ENCODE results near the gene TMEM229B. TPM values are rescaled to one million over a fixed set of nuclear protein-coding genes. Genes with fewer than 3 reads are reported as not detected.

TMEM229B gene
- total and polyA plus RNA-seq, 5 experiments from 2014 or later, result 17.2 to 27.5 (median 22.5) TPM

DNA sequence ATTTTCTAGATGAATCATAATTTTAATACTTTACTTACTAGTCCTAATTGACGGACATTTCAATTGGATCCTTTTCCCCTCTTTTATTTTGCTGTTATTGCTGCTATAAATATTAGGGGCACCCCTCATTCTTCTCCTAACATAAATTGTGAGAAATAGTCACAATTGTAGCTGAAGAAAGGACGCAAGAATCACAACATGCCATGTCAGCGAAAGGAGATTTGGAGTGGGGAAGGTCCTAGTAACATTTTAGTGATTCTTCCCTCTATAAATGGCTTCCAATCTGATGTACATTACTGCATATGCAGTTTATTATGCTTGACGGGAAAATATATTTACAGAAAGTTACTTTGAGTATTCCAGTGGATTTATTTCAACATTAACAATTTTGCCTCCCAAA is 36.9 kb upstream of the TMEM229B start:
- POLR2A ChIA-PET, result no interaction called here
- Mint-ChIP-seq H3K36me3 (no peaks in the 10 kb centered on the region), H3K27ac (no peak overlapping the region)

DNA sequence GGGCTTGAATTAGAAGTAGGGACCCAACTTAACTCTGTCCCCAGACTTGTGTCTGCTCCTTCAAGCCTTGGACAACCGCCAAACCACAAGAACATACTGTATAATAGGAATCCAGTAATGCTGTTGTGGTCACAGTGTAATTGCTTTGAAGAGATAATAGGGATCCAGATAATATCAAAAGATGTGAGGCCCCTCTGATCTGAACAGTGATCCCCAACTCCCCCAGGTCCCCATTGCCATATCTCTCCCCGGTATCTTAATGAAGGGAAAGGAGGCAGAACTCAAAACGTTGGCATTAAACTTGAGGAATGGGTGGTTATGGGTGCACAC is 36.1 kb upstream of the TMEM229B start:
- POLR2A ChIA-PET, result interaction anchor here (0.6 kb wide), 1 partner anchor 118 kb away, joined by 5 read pairs; no protein-coding TSS in a partner anchor
- peak overlapping the region in 1 of 10 donors; percentile 8 for H3K27ac Mint-ChIP-seq
- no peak overlapping the region for H3K4me3 Mint-ChIP-seq
- H3K36me3 Mint-ChIP-seq, result no peaks in the 10 kb centered on the region
- H3K27me3 Mint-ChIP-seq, result peaks cover 7 to 35% (median 16%) of the 10 kb centered on the region in 5 donors
- no peak for DNase-seq
- ATAC-seq, result no peak
- H3K9me3 Mint-ChIP-seq, result no peaks in the 10 kb centered on the region
- H3K4me1 Mint-ChIP-seq, result peaks cover 3 to 11% (median 4%) of the 10 kb centered on the region in 4 donors

More for the DNA sequence above, 36.9 kb upstream of the TMEM229B start:
- no peak for DNase-seq
- H3K4me3 Mint-ChIP-seq, result no peak overlapping the region
- H3K27me3 Mint-ChIP-seq, result peaks cover 7 to 37% (median 16%) of the 10 kb centered on the region in 5 donors
- H3K4me1 Mint-ChIP-seq, result peaks cover 3 to 11% (median 4%) of the 10 kb centered on the region in 4 donors
- no peak for ATAC-seq
- H3K9me3 Mint-ChIP-seq, result no peaks in the 10 kb centered on the region

- H3K36me3 Mint-ChIP-seq, result no peaks in the 10 kb centered on the region
- H3K4me3 Mint-ChIP-seq, result no peak overlapping the region
- no peak for ATAC-seq
- peaks cover 7 to 34% (median 16%) of the 10 kb centered on the region in 5 donors for H3K27me3 Mint-ChIP-seq
- peak overlapping the region in 1 of 10 donors; percentile 43 for H3K27ac Mint-ChIP-seq
- H3K4me1 Mint-ChIP-seq, result peaks cover 3 to 11% (median 4%) of the 10 kb centered on the region in 4 donors
- no peak for DNase-seq
- POLR2A ChIA-PET, result interaction anchor here (0.6 kb wide), 1 partner anchor 118 kb away, joined by 5 read pairs; no protein-coding TSS in a partner anchor
- no peaks in the 10 kb centered on the region for H3K9me3 Mint-ChIP-seq
These were observed 35.5 kb upstream of the TMEM229B start for GRCh38 chr14:67523764-67524633.

- no peaks in the 10 kb centered on the region for H3K36me3 Mint-ChIP-seq
- H3K27ac Mint-ChIP-seq, result no peak overlapping the region
- no peak overlapping the region for H3K4me3 Mint-ChIP-seq
- ATAC-seq, result no peak
- POLR2A ChIA-PET, result no interaction called here
- H3K9me3 Mint-ChIP-seq, result no peaks in the 10 kb centered on the region
- peaks cover 3 to 11% (median 4%) of the 10 kb centered on the region in 4 donors for H3K4me1 Mint-ChIP-seq
- H3K27me3 Mint-ChIP-seq, result peaks cover 11 to 31% (median 16%) of the 10 kb centered on the region in 5 donors
- no peak for DNase-seq
These were observed 33.7 kb upstream of the TMEM229B start for GRCh38 chr14:67522270-67522669.

DNA sequence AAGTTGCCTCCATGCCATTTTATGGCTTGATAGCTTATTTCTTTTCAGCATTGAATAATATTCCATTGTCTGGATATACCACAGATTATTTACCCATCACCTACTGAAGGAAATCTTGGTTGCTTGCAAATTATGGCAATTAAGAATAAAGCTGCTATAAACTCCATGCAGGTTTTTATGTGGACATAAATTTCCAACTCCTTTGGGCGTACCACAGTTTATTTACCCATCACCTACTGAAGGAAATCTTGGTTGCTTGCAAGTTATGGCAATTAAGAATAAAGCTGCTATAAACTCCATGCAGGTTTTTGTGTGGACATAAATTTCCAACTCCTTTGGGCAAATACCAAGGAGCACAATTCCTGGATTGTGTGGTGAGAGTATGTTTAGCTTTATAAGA is 32.0 kb upstream of the TMEM229B start:
- Mint-ChIP-seq H3K27me3 (peaks cover under 1 to 22% (median 9%) of the 10 kb centered on the region in 5 donors), H3K4me3 (no peak overlapping the region), H3K27ac (no peak overlapping the region), H3K9me3 (no peaks in the 10 kb centered on the region), H3K36me3 (no peaks in the 10 kb centered on the region), H3K4me1 (peaks cover 2 to 20% (median 14%) of the 10 kb centered on the region in 4 donors)
- ATAC-seq, result no peak
- POLR2A ChIA-PET, result no interaction called here
- no peak for DNase-seq

- no peak overlapping the region for H3K4me3 Mint-ChIP-seq
- no peaks in the 10 kb centered on the region for H3K9me3 Mint-ChIP-seq
- no peak for ATAC-seq
- no peak for DNase-seq
- H3K4me1 Mint-ChIP-seq, result peaks cover 3 to 20% (median 17%) of the 10 kb centered on the region in 4 donors
- H3K27me3 Mint-ChIP-seq, result peaks cover 0 to 14% (median 7%) of the 10 kb centered on the region in 5 donors
- no peak overlapping the region for H3K27ac Mint-ChIP-seq
- H3K36me3 Mint-ChIP-seq, result no peaks in the 10 kb centered on the region
- POLR2A ChIA-PET, result interaction anchor here (1.2 kb wide), 1 partner anchor 15 kb away, joined by 3 read pairs; no protein-coding TSS in a partner anchor
These were observed 30.9 kb upstream of the TMEM229B start for GRCh38 chr14:67519406-67519805.

DNA sequence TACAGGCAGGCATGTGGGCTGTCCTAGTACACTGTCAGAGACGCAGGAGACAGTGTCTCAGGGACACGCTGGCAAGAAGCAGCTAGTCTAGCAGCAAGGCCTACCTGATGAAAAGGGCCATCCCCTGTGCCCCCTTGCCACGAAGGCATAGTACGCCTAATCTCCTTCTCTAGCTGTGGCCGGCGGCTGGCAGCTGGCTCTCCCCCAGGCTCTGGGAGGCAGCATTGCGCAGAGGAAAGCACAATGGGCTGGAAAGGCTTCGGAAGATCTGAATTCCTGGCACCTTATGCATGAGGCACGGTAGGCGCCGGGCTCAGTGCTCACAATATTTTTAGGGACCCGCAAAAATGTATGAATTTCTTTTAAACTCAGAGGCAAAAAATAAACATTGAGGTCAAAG is 28.6 kb upstream of the TMEM229B start:
- no peak for DNase-seq
- Mint-ChIP-seq H3K4me3 (peak overlapping the region in 3 of 10 donors; percentile 64 to 85 (median 77)), H3K27me3 (peaks cover 0 to 8% (median 5%) of the 10 kb centered on the region in 5 donors), H3K36me3 (no peaks in the 10 kb centered on the region), H3K4me1 (peaks cover 13 to 41% (median 37%) of the 10 kb centered on the region in 4 donors), H3K27ac (peak overlapping the region in 3 of 10 donors; percentile 19 to 73 (median 59)), H3K9me3 (no peaks in the 10 kb centered on the region)
- no peak for ATAC-seq
- POLR2A ChIA-PET, result interaction anchor here (1.3 to 6.1 kb wide), 2 partner anchors 29 to 50 kb away, joined by 3 to 32 read pairs; partner anchors contain the start of gene TMEM229B

DNA sequence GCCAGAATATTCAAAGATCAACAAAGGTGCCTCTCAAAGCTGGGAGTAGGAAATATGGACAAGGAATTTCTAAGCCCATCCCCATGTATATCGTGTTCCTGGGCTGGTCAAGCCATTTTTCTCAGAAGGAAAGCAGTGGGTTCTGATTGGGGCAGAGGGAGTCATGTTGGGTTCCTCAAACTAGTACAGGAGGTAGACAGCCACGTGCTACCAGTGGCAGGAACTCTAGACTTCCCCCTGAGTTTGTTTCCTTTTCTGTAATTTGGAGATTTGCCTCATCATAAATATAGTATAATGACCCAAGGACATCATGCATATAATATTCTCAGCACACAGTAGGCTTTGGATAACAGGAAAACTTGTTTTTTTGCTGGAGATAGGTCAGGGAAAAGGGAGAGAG is 28.2 kb upstream of the TMEM229B start:
- POLR2A ChIA-PET, result interaction anchor here (1.3 to 6.1 kb wide), 2 partner anchors 29 to 50 kb away, joined by 3 to 32 read pairs; partner anchors contain the start of gene TMEM229B
- no peaks in the 10 kb centered on the region for H3K9me3 Mint-ChIP-seq
- H3K27me3 Mint-ChIP-seq, result peaks cover 0 to 7% (median 4%) of the 10 kb centered on the region in 5 donors
- no peak for DNase-seq
- no peaks in the 10 kb centered on the region for H3K36me3 Mint-ChIP-seq
- peak overlapping the region in 9 of 10 donors; percentile 64 to 92 (median 70) for H3K4me3 Mint-ChIP-seq
- peak overlapping the region in 8 of 10 donors; percentile 42 to 84 (median 66) for H3K27ac Mint-ChIP-seq
- no peak for ATAC-seq
- H3K4me1 Mint-ChIP-seq, result peaks cover 13 to 43% (median 36%) of the 10 kb centered on the region in 4 donors

GRCh38 chr14:67515386-67516079 is 27.0 kb upstream of the TMEM229B start:
- H3K4me1 Mint-ChIP-seq, result peaks cover 15 to 43% (median 39%) of the 10 kb centered on the region in 4 donors
- H3K4me3 Mint-ChIP-seq, result peak overlapping the region; percentile 56 to 92 (median 74)
- no peaks in the 10 kb centered on the region for H3K36me3 Mint-ChIP-seq
- DNase-seq, result peak in 3 of 10 donors; percentile 19 to 34 (median 21)
- H3K27ac Mint-ChIP-seq, result peak overlapping the region in 9 of 10 donors; percentile 34 to 84 (median 72)
- no peaks in the 10 kb centered on the region for H3K9me3 Mint-ChIP-seq
- POLR2A ChIA-PET, result interaction anchor here (0.5 to 6.1 kb wide), 6 partner anchors 10 to 1156 kb away, joined by 3 to 32 read pairs (median 4); partner anchors contain the start of genes PIGH and TMEM229B
- ATAC-seq, result peak; percentile 65 to 68
- peaks cover 0 to 4% (median 0%) of the 10 kb centered on the region in 5 donors for H3K27me3 Mint-ChIP-seq

DNA sequence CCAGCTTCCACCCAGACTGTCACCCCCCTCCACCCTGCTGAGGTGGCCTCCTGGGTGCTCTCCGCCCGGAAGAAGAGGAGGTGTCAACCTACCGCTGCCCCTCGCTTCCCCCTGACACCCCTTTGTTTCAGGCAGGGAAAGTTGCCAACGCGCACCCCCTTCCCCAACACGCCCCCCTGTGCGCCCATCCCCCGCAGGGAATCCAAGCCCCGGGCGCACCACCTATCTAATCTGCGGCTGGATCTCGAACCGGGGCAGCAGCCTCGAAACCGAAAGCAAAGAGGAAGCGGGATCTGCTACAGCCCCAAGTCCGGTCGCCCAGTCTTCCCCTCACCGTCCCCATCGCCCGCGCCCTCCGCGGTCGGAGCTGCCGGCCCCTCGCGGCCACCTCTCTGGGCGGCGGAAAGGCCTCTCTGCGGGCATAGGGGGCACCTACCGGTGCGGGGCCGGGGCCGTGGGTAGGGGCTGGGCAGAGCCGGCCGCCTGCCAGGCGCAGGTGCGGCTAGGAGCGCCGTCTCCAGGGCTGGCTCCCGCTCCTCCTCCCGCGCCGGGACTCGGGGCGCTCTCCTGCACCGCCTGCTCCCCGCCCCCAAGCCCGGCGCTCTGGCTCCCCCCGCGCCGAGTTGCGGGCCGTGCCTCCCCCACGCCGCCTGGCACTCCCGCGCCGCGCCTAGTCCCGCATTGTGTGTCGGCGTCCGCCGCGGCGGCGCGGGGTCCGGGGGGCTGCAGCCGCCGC is 26.3 kb upstream of the TMEM229B start:
- peak overlapping the region; percentile 86 to 96 (median 92) for H3K4me3 Mint-ChIP-seq
- H3K27me3 Mint-ChIP-seq, result peaks cover 0 to 4% (median 0%) of the 10 kb centered on the region in 5 donors
- peak overlapping the region; percentile 88 to 95 (median 93) for H3K27ac Mint-ChIP-seq
- H3K9me3 Mint-ChIP-seq, result no peaks in the 10 kb centered on the region
- POLR2A ChIA-PET, result interaction anchor here (0.5 to 6.1 kb wide), 6 partner anchors 9 to 85 kb away, joined by 3 to 32 read pairs (median 4); partner anchors contain the start of genes PIGH and TMEM229B
- H3K36me3 Mint-ChIP-seq, result no peaks in the 10 kb centered on the region
- peaks cover 15 to 47% (median 40%) of the 10 kb centered on the region in 4 donors for H3K4me1 Mint-ChIP-seq
- DNase-seq (peak; percentile 12 to 73 (median 50)), ATAC-seq (peak; percentile 72 to 74)

GRCh38 chr14:67514203-67514607 is 25.7 kb upstream of the TMEM229B start:
- Mint-ChIP-seq H3K4me1 (peaks cover 15 to 47% (median 40%) of the 10 kb centered on the region in 4 donors), H3K36me3 (no peaks in the 10 kb centered on the region), H3K9me3 (no peaks in the 10 kb centered on the region), H3K4me3 (peak overlapping the region; percentile 86 to 96 (median 92)), H3K27me3 (peaks cover 0 to 4% (median 0%) of the 10 kb centered on the region in 5 donors), H3K27ac (peak overlapping the region; percentile 88 to 95 (median 93))
- no peak for DNase-seq
- POLR2A ChIA-PET, result interaction anchor here (1.1 to 6.1 kb wide), 5 partner anchors 9 to 86 kb away, joined by 3 to 32 read pairs (median 4); partner anchors contain the start of genes PIGH and TMEM229B
- ATAC-seq, result peak; percentile 1 to 5

Measured in naive thymus-derived CD8-positive, alpha-beta T cell (primary cell).